Fibroblast of skin of abdomen (primary cell): ENCODE data around the gene FSHR.
A peak's percentile ranks its signal among the peaks of the same experiment; 100 is the strongest.

Experiments used
- DNase-seq: peaks from one replicate; pipeline ENCODE4 v3.0.0-alpha.2; 2013

The FSHR gene

GRCh38 chr2:48954311-48954710, 200.0 kb downstream of the FSHR start:
- DNase-seq = no peak

DNA sequence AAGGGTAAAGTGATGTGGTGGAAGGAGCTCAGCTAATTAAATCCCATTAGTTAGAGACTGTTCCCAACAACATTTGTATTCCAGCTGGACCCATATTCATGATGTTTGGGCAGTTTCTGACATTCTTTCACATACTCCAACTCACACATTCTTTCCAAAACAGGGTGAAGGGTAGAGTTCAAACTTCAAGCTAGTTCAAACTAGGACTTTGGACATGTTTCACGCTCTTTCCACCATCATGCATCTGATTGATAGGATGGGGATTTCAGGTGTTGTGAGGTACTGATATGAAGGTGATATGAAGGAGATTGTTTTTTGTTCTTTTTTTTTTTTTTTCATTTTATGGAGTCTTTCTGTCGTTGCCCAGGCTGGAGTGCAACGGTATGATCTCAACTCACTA, 201.7 kb downstream of the FSHR start:
- DNase-seq = no peak

GRCh38 chr2:48952143-48952542, 202.2 kb downstream of the FSHR start:
- no peak for DNase-seq

DNA sequence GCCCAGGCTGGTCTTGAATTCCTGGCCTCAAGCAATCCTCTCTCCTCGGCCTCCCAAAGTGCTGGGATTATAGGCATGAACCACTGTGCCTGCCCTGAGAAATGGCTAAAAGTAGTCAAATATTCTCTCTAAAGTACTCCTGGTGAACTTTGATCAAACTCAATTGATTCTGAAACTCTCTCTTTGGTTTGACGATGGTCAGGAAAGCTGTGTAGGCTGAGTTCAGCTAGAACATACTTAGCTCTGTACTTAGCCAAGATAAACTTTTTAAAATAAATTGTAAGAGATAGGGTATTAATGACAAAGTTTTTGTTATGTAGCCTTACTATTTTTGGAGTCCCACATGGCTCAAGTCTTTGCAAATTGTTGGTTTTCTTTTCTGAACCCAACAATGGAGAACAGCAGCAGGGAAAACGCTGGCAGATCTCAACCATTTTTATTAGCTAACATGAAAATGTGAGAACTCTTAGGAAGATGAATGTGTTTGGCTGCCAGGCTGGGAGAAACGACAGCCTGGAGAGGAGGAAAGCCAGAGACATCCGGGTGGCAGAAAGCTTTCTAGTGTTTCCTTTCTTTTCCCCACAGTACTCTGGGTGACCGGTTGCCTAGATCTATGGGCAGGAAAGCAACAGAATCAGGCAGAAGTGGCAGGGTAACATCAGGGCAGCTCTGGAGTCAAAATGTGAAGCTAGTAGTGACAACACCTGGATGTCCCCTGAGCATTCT, 205.8 kb downstream of the FSHR start:
- DNase-seq = no peak

DNA sequence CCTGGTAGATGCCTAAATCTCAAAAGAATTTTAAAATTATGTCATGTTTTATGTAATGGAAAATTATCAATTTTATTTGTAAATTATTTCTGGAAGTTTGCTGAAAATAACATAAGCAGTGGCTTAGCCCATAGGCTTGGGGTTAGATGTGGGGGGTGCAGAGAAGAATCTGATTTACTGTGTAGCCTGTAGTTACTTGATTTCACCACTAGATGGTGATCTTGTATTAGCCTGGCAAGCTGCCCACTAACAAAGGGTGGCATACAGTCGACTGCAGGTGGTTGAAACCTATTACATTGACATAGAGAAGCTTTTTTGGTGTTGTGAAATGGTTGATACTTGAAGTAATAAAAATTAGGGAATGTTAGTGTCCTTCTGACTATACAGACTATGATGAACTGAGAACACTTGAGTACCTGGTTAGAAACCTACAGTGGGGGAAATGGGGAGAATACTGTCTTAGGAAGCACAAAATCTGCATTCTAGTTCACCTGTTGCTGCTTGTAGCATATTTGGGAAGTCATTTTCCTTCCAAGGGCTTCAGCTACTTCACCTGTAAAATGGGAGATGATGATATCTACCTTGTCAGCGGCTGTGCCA, 207.8 kb downstream of the FSHR start:
- DNase-seq = peak; percentile 49

GRCh38 chr2:48944956-48945355, 209.4 kb downstream of the FSHR start:
- DNase-seq = peak; percentile 40

- no peak for DNase-seq
These were observed 210.9 kb downstream of the FSHR start for GRCh38 chr2:48943436-48943835.

GRCh38 chr2:48941908-48942307, 212.4 kb downstream of the FSHR start:
- no peak for DNase-seq

DNA sequence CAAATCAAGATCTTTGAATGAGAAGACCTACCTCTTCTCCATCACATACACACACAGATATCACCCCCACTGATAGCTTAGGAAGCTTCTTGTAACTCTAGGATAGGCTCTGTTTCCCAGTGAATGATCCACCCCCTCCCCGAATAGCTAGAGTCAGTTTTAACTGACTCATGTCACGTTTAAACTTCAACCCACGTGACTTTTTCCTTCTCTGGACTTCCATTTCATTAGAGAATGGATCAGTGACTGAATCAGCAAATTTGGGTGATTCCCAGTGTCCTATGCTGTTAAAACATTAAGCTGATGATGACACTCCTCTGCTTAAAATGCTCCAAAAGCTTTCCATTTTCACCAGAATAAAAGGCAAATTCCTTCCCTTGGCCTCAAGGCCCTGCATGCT, 212.9 kb downstream of the FSHR start:
- DNase-seq = no peak

DNA sequence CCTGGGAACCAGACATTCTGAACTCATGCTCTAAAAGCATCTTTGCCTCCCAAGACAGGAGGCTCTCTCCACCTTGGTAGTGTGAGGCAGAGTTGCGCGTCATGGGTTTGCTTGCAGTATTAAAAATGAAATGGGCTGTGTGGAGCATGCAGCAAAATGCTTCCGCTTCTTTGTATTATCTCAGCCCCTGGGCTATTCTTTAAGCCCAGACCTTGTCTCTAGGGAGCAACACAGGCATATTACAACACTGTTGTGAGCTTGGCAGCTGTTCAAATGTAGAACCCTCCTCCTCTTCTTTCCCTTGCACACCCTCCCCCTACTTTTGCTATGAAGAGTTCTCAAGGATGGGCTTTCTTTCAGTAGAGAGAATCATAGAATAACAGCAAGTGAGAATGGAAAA, 213.7 kb downstream of the FSHR start:
- peak; percentile 32 for DNase-seq

DNA sequence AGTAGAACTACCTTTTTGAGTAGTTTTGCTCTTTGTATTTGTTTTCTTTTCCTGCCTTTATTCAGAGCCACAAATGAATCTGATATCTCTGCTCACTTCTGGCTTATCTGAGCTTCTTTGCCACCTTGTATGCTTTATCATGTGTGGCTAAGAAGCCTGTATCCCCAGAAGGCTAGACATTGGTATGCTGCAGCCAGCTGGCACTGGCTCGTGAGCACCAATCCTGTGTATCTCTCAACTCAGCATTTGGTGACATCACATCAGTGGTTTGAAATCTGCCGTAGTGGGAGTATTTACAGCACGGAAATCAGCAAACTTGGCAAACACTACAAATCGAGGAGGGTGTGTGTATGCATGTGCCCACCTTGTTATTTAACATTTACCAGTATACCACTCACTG, 215.1 kb downstream of the FSHR start:
- no peak for DNase-seq

GRCh38 chr2:48938231-48938630, 216.1 kb downstream of the FSHR start:
- DNase-seq = no peak

GRCh38 chr2:48934807-48935206, 219.5 kb downstream of the FSHR start:
- DNase-seq = no peak

GRCh38 chr2:48933828-48934497, 220.4 kb downstream of the FSHR start:
- DNase-seq = no peak

DNA sequence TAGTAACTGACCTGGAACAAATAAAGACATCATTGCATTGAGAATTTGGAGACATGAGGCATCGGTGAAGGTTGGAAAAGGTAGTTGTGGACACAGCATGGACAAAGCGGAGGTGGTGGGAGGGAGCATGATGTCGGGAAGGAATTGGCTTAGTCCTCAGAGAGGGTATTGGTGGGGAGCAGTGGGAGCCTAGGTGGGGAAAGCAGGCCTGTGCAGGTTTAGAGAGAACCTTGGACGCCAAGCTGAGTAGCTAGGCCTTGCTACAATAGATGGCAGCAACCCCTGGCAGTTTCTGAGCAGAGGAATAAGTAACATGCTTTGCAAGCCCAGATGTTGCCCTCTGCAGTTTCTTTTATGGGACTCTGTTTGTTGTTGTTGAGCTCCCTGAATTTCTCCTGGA, 221.6 kb downstream of the FSHR start:
- DNase-seq = no peak

- no peak for DNase-seq
These were observed 224.6 kb downstream of the FSHR start for GRCh38 chr2:48929571-48930301.

- DNase-seq = no peak
These were observed 227.0 kb downstream of the FSHR start for GRCh38 chr2:48927355-48927754.

GRCh38 chr2:48915884-48916283, 238.4 kb downstream of the FSHR start:
- no peak for DNase-seq

DNA sequence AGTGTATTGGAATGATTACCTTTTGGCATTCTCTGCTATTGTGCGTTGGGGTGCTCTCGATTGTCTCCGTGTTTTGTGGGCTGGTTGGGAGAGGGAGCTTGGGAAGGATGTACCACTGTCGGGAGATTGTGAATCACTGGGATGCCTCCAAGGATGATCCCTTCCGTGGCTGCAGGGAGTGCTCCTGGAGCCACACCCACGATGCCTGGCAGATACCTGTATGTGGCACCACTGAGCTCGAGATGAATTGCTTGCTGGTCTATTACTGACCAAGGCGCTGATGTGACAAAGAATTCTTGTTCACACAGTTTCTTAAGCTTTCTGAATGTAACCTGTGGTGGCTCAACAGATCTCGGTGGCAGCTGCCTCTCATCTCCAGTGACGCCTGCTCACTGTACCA, 239.1 kb downstream of the FSHR start:
- no peak for DNase-seq

- DNase-seq = no peak
These were observed 239.7 kb downstream of the FSHR start for GRCh38 chr2:48914477-48915089.
